ENCODE data around the gene IPO4. TPM values are rescaled to one million over a fixed set of nuclear protein-coding genes. Genes with fewer than 3 reads are reported as not detected.

IPO4 gene
- total and polyA plus RNA-seq, 2 of the 8 experiments (the other 6 are each of a cell fraction or from before 2014, with no cell fraction given), result 55.5 to 108 TPM

DNA sequence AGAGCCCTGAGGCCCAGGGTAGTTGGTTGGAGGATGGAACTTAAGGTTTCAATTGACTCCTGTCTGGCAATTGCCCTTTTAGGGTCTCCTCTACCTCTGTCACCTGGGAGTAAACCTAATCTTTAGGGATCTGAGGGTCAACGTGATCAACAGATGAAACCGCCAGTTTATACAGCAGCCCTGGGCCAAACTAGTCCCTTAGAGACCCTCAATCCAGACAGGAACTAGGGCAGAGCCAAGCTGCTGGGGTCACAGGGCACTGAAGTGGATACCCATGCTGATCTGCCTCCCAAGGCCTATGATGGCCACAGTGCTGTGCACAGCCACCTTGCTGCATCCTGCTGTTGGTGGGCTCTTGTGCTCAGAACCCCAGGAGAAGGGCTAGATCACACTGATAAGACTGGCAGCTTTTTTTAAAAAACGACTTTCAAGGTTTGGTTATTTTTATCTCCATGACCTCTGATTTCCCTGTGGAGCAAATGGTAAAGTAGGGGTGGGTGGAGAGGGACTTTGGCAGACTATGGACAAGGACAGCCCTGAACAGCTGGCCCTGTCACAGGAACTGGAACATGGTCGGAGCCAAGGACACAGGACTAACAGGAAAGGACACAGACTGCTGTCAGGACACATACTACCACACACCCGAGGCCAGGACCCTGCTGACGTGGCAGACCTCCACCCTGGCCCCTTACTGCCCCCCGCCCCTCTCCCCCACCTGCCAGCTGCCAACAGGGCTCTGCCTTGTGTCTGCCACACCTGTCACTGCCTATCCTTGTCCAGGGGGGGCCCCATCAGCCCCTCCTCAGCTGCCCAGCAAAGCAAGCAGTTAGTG is 57.7 kb downstream of the IPO4 start:
- H2BK20ac ChIP-seq (ENCODE audit: low read length), result no peak overlapping the region
- H3K56ac ChIP-seq (replicated peaks; ENCODE audit: insufficient read length, low read depth, low read length), result no peak overlapping the region
- H2BK5ac ChIP-seq (ENCODE audit: low read depth, low read length), result no peak overlapping the region
- no peak overlapping the region for H2BK120ac ChIP-seq (replicated peaks; ENCODE audit: low read depth, low read length)
- POLR2A ChIA-PET (ENCODE audit: partially characterized antibody), result interaction anchor here (0.6 to 11.1 kb wide), 6 partner anchors 9 to 46 kb away, joined by 3 to 96 read pairs (median 6); partner anchors contain the start of genes DCAF11, EMC9 and NRL
- no peak overlapping the region for H3K4me3 ChIP-seq (ENCODE audit: extremely low read depth in 1 of 4, insufficient read depth in 2 of 4, low read depth in 3 of 4, low read length in 4 of 4)
- H3K14ac ChIP-seq (ENCODE audit: insufficient read length), result no peak overlapping the region
- no peak for DNase-seq (ENCODE audit: low read depth in 1 of 2, low spot score in 2 of 2)
- peaks cover 0 to 3% (median under 1%) of the 10 kb centered on the region in 4 experiments; a peak in 3 of 7 replicates for H3K4me1 ChIP-seq (replicated peaks in 1 of 4; ENCODE audit: control insufficient read depth in 3 of 4, insufficient read depth in 4 of 4, low read length in 3 of 4)
- H3K27ac ChIP-seq (ENCODE audit: low read depth, low read length), result no peak overlapping the region
- no peak overlapping the region for H4K5ac ChIP-seq (ENCODE audit: insufficient read length, low read depth, low read length)
- no peak overlapping the region for H2BK12ac ChIP-seq (ENCODE audit: low read depth, low read length)
- 0 out of 2 replicates have a peak overlapping the region, but pooled peaks have one; percentile 5 for H2BK15ac ChIP-seq (ENCODE audit: low read length)
- peaks cover 5% of the 10 kb centered on the region; the same call in 1 of the 2 replicates for H3K23me2 ChIP-seq (ENCODE audit: low read depth, low read length)
- no peaks in the 10 kb centered on the region for H3K9me3 ChIP-seq (ENCODE audit: insufficient read depth in 2 of 2, low read depth in 1 of 2, low read length in 1 of 2)
- no peak overlapping the region for H3K9ac ChIP-seq (replicated peaks in 1 of 4; ENCODE audit: extremely low read depth in 1 of 4, low read depth in 3 of 4, low read length in 3 of 4)
- H3K18ac ChIP-seq (ENCODE audit: extremely low read depth, low read length), result no peak overlapping the region
- no peaks in the 10 kb centered on the region for H3K36me3 ChIP-seq (ENCODE audit: control insufficient read depth in 2 of 4, insufficient read depth in 4 of 4, low read length in 3 of 4)
- CTCF ChIA-PET (ENCODE audit: partially characterized antibody), result interaction anchor here (0.9 kb wide), 1 partner anchor 140 kb away, joined by 3 read pairs; the partner anchor contains the start of gene RABGGTA
- FAIRE-seq, result no peak
- H3K4me2 ChIP-seq (ENCODE audit: insufficient read depth in 1 of 2, low read depth in 2 of 2, low read length in 2 of 2), result no peak overlapping the region
- H3K79me1 ChIP-seq (ENCODE audit: low read depth, low read length), result no peaks in the 10 kb centered on the region
- no peaks in the 10 kb centered on the region for H4K20me1 ChIP-seq (replicated peaks in 1 of 2; ENCODE audit: control insufficient read depth in 1 of 2, insufficient read depth in 2 of 2, low read length in 2 of 2)
- no peak overlapping the region for H4K8ac ChIP-seq (ENCODE audit: extremely low read depth, insufficient read depth, low read length)
- no peak overlapping the region for H3K23ac ChIP-seq (ENCODE audit: insufficient read length)
- H3K4ac ChIP-seq (replicated peaks; ENCODE audit: insufficient read length, low read depth, low read length), result no peak overlapping the region
- TF ChIP-seq SP1 (IDR thresholded peaks at IDR 0.05; ENCODE audit: low read depth, low read length), result no peak
- TF ChIP-seq SIRT6 (IDR thresholded peaks at IDR 0.05; ENCODE audit: low read length), result no peak
- TF ChIP-seq CBX5 (IDR thresholded peaks at IDR 0.05; ENCODE audit: low read depth, low read length), result no peak
- no peak for TF ChIP-seq YY1 (IDR thresholded peaks at IDR 0.05; ENCODE audit: low read depth, low read length)
- TF ChIP-seq PHF8 (conservative IDR thresholded peaks at IDR 0.05; ENCODE audit: low read depth, low read length), result no peak
- H3K79me2 ChIP-seq (ENCODE audit: control insufficient read depth in 1 of 2, insufficient read depth in 2 of 2, low read length in 2 of 2), result no peaks in the 10 kb centered on the region
- H2AK5ac ChIP-seq (ENCODE audit: low read depth, low read length), result no peak overlapping the region
- no peaks in the 10 kb centered on the region for H3K27me3 ChIP-seq (replicated peaks in 1 of 4; ENCODE audit: control insufficient read depth in 3 of 4, extremely low read depth in 1 of 4, insufficient read depth in 3 of 4, low read length in 3 of 4)
- 81% methylated on average over 6 of the region's 7 CpGs; no CpG with 5 or more reads in 1 of the 2 experiments for WGBS, 2 experiments (ENCODE audit: extremely low coverage in 1 of 2, insufficient coverage in 1 of 2, insufficient read length in 1 of 2, insufficient replicate concordance in 2 of 2, low coverage in 1 of 2, low lambda C conversion rate in 2 of 2, missing lambda C conversion rate in 1 of 2)
- no peak overlapping the region for H2AFZ ChIP-seq (ENCODE audit: low read length)
- no peak overlapping the region for H4K91ac ChIP-seq (replicated peaks; ENCODE audit: insufficient read length, low read length)

All from H1 (cell line).